HG03521 (cell line): ENCODE measurements around the gene ADTRP.

Source experiments
- ATAC-seq: cut with Tn5 transposase; IDR thresholded peaks from one replicate; pipeline ENCODE4 v1.9.1; 2021; ENCODE audit warnings: mild to moderate bottlenecking, moderate library complexity; ENCODE audit not compliant: unreplicated experiment

The ADTRP gene

DNA sequence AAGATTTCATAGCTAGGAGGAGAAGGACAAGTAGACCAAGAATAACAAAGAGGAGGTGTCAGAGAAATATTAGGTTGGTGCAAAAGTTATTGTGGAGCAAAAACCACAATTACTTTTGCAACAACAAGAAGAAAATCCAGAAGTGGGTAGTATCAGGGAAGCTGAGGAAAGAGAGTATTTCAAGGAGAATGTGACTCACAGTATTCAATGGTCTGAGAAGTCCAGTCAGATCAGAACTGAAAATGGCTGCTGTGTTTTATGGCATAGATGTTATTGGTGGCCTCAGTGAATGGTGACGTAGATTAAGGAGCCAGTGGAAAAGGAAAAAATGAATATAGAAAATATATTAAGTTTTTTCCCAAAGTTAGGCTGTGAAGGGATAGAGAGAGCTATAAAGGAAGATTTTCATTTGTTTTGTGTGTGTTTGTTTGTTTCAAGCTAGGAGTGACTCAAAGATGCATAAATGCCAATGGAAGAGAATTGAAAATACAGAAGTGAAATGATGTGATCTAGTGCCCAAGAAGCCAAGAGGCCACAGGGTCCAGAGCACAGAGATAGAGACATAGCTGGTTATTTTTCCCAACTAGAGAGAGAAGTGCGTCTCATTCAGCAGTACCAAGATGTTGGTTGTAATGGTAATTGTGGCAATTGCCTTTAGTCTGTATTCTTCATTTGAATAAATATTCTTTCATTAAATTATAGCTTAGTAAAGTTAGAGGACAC is 112.8 kb downstream of the ADTRP start:
- ATAC-seq: no peak
